Mucosa of descending colon (tissue), 3 donors: ENCODE measurements around the gene GATD1. TPM values are rescaled to one million over a fixed set of nuclear protein-coding genes. Genes with fewer than 3 reads are reported as not detected.
A peak's percentile ranks its signal among the peaks of the same experiment; 100 is the strongest.

Experiments used
- ATAC-seq: fragments of 200-7000 bp; cut with Tn5 transposase; one replicate; pipeline ENCODE4 v1.9.1; 2020; ENCODE audit warnings: mild to moderate bottlenecking, moderate library complexity
- DNase-seq, 3 donors: peaks; one replicate each; pipeline ENCODE4 v3.0.0-alpha.2; 2020
- H3K36me3 ChIP-seq: fragments of 200-600 bp; one replicate; pipeline ENCODE4 v1.8.0; 2021; ENCODE audit warnings: low read depth, mild to moderate bottlenecking
- H3K4me1 ChIP-seq: fragments of 200-600 bp; one replicate; pipeline ENCODE4 v1.8.0; 2021; ENCODE audit warnings: low read depth, mild to moderate bottlenecking
- H3K4me3 ChIP-seq: fragments of 200-600 bp; one replicate; pipeline ENCODE4 v1.8.0; 2021; ENCODE audit warnings: mild to moderate bottlenecking
- H3K9me3 ChIP-seq: fragments of 200-600 bp; one replicate; pipeline ENCODE4 v1.8.0; 2021; ENCODE audit warnings: mild to moderate bottlenecking
- CTCF ChIP-seq: fragments of 200-600 bp; IDR thresholded peaks from one replicate; pipeline ENCODE4 v1.8.0; 2022; ENCODE audit warnings: antibody characterized with exemption, mild to moderate bottlenecking
- intact Hi-C, 2 donors: fragments of 100-400 bp; cut with DNase I in 1 of 2; cut with micrococcal nuclease in 1 of 2; formaldehyde crosslinking; loops; one replicate each; pipeline versions ENCODE4 v1.11.0 to v1.11.1; 2022; cut with DNase I, micrococcal nuclease
- total RNA-seq, 3 donors: library from RNA; stranded (reverse); fragmentation: NEBNext Ultra II Directional in 2 of 3; extraction: Animal tissue kit (Norgen Biotek cat#: 25700) in 2 of 3; gene quantifications; one replicate each; pipeline versions ENCODE4 v1.2.1 to v1.2.4, GENCODE V29; 2021 to 2023
- donor health status: DM: no; HTN: no; CAD: no; lungs with moderate emphysema.
- donor health status: DM: no; HTN: no; CAD: no.
- donor health status: DM: no; HTN: yes; CAD: no.

GATD1 gene
- total RNA-seq, 3 donors from 2014 or later: 51.9 to 58.8 (median 57.4) TPM

- Histone ChIP-seq H3K9me3 (no peaks in the 10 kb centered on the region), H3K36me3 (no peaks in the 10 kb centered on the region), H3K4me3 (no peak overlapping the region), H3K4me1 (peaks cover 14% of the 10 kb centered on the region)
- ATAC-seq (no peak), DNase-seq (no peak)
- intact Hi-C loops: no loop called here
- no peak for TF ChIP-seq CTCF
Observed at GRCh38 chr11:791658-792534, 14.6 kb upstream of the GATD1 start.

- no peaks in the 10 kb centered on the region for H3K36me3 ChIP-seq
- peaks cover 7% of the 10 kb centered on the region for H3K4me1 ChIP-seq
- ATAC-seq: no peak
- H3K4me3 ChIP-seq: no peak overlapping the region
- no peak for DNase-seq
- no peaks in the 10 kb centered on the region for H3K9me3 ChIP-seq
- intact Hi-C loops: no loop called here
- TF ChIP-seq CTCF: no peak
Observed at GRCh38 chr11:790721-791564, 13.7 kb upstream of the GATD1 start.

GRCh38 chr11:789943-790342 lies 12.7 kb upstream of the GATD1 start, which contains the start of gene CEND1:
Gene CEND1, minus strand, starts transcription at chr11:790090. Its CDS starts 1,514 bp downstream, at chr11:788576.
- ATAC-seq: peak; percentile 43
- Histone ChIP-seq H3K9me3 (no peaks in the 10 kb centered on the region), H3K36me3 (no peaks in the 10 kb centered on the region), H3K4me3 (no peak within 1 kb of the TSS), H3K4me1 (no peaks in the 10 kb centered on the region)
- peak in 2 of 3 donors; percentile 35 to 57 for DNase-seq
- TF ChIP-seq CTCF: no peak
- intact Hi-C loops: no loop called here

- no peak for ATAC-seq
- no peak for DNase-seq
- no peak for TF ChIP-seq CTCF
- no peaks in the 10 kb centered on the region for H3K36me3 ChIP-seq
- H3K4me1 ChIP-seq: no peaks in the 10 kb centered on the region
- H3K4me3 ChIP-seq: no peak overlapping the region
- intact Hi-C loops: no loop called here
- no peaks in the 10 kb centered on the region for H3K9me3 ChIP-seq
Observed at GRCh38 chr11:788953-789940, 12.0 kb upstream of the GATD1 start.
